Osteoblast (primary cell): ENCODE data around the gene VMP1. TPM values are rescaled to one million over a fixed set of nuclear protein-coding genes. Genes with fewer than 3 reads are reported as not detected.

Experiments
- DNase-seq: peaks from one replicate; pipeline ENCODE4 v3.0.0; 2011; ENCODE audit warnings: low spot score, mixed read lengths; ENCODE audit not compliant: insufficient read length; ENCODE audit errors: missing footprints
- H2AFZ ChIP-seq: 2 replicates; pipeline ENCODE4 v1.6.0; 2011; ENCODE audit warnings: mild to moderate bottlenecking, low read length
- H3K27ac ChIP-seq: 2 replicates; pipeline ENCODE4 v1.5.1; 2011; ENCODE audit warnings: mild to moderate bottlenecking, low read depth, low read length, moderate library complexity
- H3K27me3 ChIP-seq: 2 replicates; pipeline ENCODE4 v1.6.0; 2012; ENCODE audit warnings: mild to moderate bottlenecking, control low read depth, inconsistent platforms, low read length, moderate library complexity; ENCODE audit not compliant: insufficient read depth
- H3K36me3 ChIP-seq: 2 replicates; pipeline ENCODE4 v1.5.1; 2011; ENCODE audit warnings: mild to moderate bottlenecking, low read length, control low read depth, moderate library complexity; ENCODE audit not compliant: insufficient read depth
- H3K4me1 ChIP-seq: 2 replicates; pipeline ENCODE4 v1.5.1; 2011; ENCODE audit warnings: mild to moderate bottlenecking, low read length, control low read depth, moderate library complexity; ENCODE audit not compliant: insufficient read depth
- H3K4me2 ChIP-seq: 2 replicates; pipeline ENCODE4 v1.6.0; 2011; ENCODE audit warnings: mild to moderate bottlenecking, low read length; ENCODE audit not compliant: insufficient read depth
- H3K4me3 ChIP-seq: fragments of 200-600 bp; sonication (generic); 3 replicates; pipeline ENCODE4 v1.5.1; 2012; ENCODE audit warnings: mild to moderate bottlenecking, low read length, inconsistent platforms; ENCODE audit not compliant: insufficient read depth
- H3K79me2 ChIP-seq: 2 replicates; pipeline ENCODE4 v1.6.0; 2012; ENCODE audit warnings: mild to moderate bottlenecking, low read length, control low read depth, inconsistent platforms; ENCODE audit not compliant: insufficient read depth
- H3K9me3 ChIP-seq: 2 replicates; pipeline ENCODE4 v1.5.1; 2011; ENCODE audit warnings: low read depth, low read length, control low read depth
- H4K20me1 ChIP-seq: 2 replicates; pipeline ENCODE4 v1.6.0; 2012; ENCODE audit warnings: mild to moderate bottlenecking, low read length, control low read depth; ENCODE audit not compliant: insufficient read depth
- total RNA-seq: library from RNA; depleted of rRNA; stranded (reverse); fragments of >200 nt; gene quantifications from 2 replicates; pipeline ENCODE4 v1.2.3, GENCODE V29; 2012
- TF ChIP-seq, protein P1 (sequence below): IDR thresholded peaks from 2 replicates; pipeline ENCODE4 v1.5.1; 2011; ENCODE audit warnings: mild to moderate bottlenecking, low read depth, low read length, moderate library complexity; ENCODE audit errors: extremely low read depth

Gene VMP1
- total RNA-seq, 1 donor, result 415 TPM

DNA sequence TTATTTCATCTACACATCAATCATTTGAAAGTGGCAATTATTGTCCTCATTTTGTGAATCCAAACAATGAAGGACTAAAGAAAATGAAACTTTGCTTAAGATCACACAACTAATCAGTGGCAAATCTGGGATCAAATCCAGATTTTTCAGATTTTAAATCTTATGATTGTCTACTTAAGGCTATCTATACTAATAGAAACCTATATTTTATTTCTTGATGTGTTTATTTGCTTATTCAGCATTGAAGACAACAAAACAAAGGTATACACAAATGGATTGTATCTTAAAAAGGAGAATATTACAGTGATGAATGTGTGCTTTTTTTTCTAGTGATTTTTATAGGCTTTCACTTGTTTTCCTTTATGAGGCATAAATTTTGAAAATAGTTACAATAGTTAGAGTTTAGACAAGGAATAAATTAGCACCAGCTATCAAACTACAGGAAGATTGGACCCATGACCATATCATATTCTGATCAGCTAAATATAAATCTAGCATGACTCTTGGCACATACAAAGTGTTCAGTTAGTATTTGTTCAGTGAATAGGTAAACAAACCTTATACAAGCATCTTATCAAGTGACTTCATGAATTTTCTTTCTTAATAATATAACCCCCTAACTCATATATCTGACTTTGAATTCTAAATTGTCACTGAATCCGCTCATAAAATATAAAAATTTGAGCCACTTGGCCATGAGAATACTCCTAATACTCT, 20.5 kb downstream of the VMP1 start:
- peaks cover 4% of the 10 kb centered on the region for H3K4me1 ChIP-seq
- no peaks in the 10 kb centered on the region for H3K27me3 ChIP-seq
- no peak overlapping the region for H3K27ac ChIP-seq
- DNase-seq, result no peak
- TF ChIP-seq, protein P1, sequence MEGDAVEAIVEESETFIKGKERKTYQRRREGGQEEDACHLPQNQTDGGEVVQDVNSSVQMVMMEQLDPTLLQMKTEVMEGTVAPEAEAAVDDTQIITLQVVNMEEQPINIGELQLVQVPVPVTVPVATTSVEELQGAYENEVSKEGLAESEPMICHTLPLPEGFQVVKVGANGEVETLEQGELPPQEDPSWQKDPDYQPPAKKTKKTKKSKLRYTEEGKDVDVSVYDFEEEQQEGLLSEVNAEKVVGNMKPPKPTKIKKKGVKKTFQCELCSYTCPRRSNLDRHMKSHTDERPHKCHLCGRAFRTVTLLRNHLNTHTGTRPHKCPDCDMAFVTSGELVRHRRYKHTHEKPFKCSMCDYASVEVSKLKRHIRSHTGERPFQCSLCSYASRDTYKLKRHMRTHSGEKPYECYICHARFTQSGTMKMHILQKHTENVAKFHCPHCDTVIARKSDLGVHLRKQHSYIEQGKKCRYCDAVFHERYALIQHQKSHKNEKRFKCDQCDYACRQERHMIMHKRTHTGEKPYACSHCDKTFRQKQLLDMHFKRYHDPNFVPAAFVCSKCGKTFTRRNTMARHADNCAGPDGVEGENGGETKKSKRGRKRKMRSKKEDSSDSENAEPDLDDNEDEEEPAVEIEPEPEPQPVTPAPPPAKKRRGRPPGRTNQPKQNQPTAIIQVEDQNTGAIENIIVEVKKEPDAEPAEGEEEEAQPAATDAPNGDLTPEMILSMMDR, result no peak
- no peak overlapping the region for H2AFZ ChIP-seq
- peaks cover 4% of the 10 kb centered on the region for H4K20me1 ChIP-seq
- peaks cover 66% of the 10 kb centered on the region for H3K79me2 ChIP-seq
- no peak overlapping the region for H3K4me3 ChIP-seq
- H3K9me3 ChIP-seq, result no peaks in the 10 kb centered on the region
- no peak overlapping the region for H3K4me2 ChIP-seq
- H3K36me3 ChIP-seq, result no peaks in the 10 kb centered on the region

DNA sequence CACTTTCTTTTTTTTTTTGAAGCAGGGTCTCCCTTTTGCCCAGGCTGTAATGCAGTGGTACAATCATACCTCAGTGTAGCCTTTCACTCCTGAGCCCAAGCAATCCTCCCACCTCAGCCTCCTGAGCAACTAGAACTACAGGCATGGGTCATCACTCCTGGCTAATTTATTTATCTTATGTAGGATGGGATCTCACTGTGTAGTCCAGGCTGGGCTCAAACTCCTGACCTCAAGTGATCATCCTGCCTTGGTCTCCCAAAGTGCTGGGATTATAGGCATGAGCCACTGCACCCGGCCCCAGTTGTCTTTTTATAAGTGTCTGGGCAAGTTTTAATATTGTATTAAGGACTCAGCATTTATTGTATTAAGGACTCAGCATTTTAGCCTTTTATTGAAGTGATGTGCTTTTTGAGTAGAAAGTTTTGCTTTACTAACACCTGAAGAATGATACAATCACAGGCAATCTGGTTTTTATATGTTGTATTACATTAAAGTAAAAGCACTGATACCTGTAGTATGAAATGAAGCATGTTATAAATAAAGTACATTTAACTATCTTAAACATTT, 22.9 kb downstream of the VMP1 start:
- Histone ChIP-seq H2AFZ (no peak overlapping the region), H4K20me1 (no peaks in the 10 kb centered on the region), H3K4me3 (no peak overlapping the region), H3K4me1 (peaks cover 4% of the 10 kb centered on the region), H3K27ac (no peak overlapping the region), H3K27me3 (no peaks in the 10 kb centered on the region), H3K79me2 (peaks cover 55% of the 10 kb centered on the region), H3K4me2 (no peak overlapping the region), H3K9me3 (no peaks in the 10 kb centered on the region), H3K36me3 (peaks cover 7% of the 10 kb centered on the region)
- TF ChIP-seq, protein P1, result no peak
- DNase-seq, result no peak

DNA sequence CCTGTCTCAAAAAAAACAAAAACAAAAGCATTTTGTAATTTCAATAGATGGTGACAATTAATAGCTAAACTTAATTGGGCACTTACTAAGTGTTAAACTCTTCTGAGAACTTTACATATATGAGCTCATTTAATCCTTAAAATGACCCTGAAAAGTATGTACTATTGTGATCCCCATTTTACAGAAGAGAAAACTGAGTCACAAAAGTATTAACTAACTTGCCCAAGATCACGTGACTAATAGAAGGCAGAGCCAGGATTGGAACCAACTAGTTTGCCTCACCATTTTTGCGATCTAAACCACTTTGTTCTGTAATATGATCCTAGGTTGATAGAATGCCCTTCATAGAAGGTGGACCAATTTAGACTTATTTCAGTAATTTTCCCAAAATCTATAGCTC, 26.2 kb downstream of the VMP1 start:
- H3K9me3 ChIP-seq, result no peaks in the 10 kb centered on the region
- no peak for DNase-seq
- TF ChIP-seq, protein P1, result no peak

DNA sequence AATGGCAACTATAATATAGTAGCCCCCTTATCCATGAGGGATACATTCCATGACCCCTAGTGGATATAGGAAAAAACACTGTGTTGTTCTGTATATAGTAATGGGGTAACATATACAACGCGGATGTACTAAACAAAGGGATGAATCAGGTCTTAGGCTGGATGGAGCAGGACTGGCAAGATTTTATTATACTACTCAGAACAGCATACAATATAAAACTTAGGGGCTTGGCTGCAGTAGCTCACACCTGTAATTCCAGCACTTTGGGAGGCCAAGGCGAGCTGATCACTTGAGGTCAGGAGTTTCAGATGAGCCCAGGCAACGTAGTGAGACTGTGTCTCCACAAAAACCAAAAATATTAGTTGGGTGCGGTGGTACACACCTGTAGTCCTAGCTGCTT, 26.8 kb downstream of the VMP1 start:
- no peak for DNase-seq
- Histone ChIP-seq H3K27me3 (no peaks in the 10 kb centered on the region), H3K9me3 (no peaks in the 10 kb centered on the region), H3K4me2 (no peak overlapping the region), H3K27ac (no peak overlapping the region), H2AFZ (no peak overlapping the region), H3K4me3 (no peak overlapping the region), H3K79me2 (peaks cover 26% of the 10 kb centered on the region), H3K4me1 (no peaks in the 10 kb centered on the region), H4K20me1 (no peaks in the 10 kb centered on the region), H3K36me3 (peaks cover 10% of the 10 kb centered on the region)
- TF ChIP-seq, protein P1, result no peak

More for the DNA sequence above, 26.2 kb downstream of the VMP1 start:
- H3K79me2 ChIP-seq, result peaks cover 30% of the 10 kb centered on the region
- no peaks in the 10 kb centered on the region for H3K4me1 ChIP-seq
- H3K4me2 ChIP-seq, result no peak overlapping the region
- no peak overlapping the region for H2AFZ ChIP-seq
- no peak overlapping the region for H3K4me3 ChIP-seq
- H3K27ac ChIP-seq, result no peak overlapping the region
- no peaks in the 10 kb centered on the region for H4K20me1 ChIP-seq
- no peaks in the 10 kb centered on the region for H3K27me3 ChIP-seq
- H3K36me3 ChIP-seq, result peaks cover 10% of the 10 kb centered on the region
